HepG2 (cell line): Measurements from ENCODE around the gene SNX30. TPM values are rescaled to one million over a fixed set of nuclear protein-coding genes. Genes with fewer than 3 reads are reported as not detected.

Experiments
- ATAC-seq: fragments of 200-7000 bp; cut with Tn5 transposase; 3 replicates; pipeline ENCODE4 v1.9.1; 2020; ENCODE audit warnings: mild to moderate bottlenecking, moderate library complexity
- BruUV-seq: library from RNA; stranded (reverse); fragments of 400-500 nt; replicated peaks from 2 replicates; lab custom pipeline; 2021; lab: Mats Ljungman, UMichigan
- CTCF ChIA-PET: fragments of 300-600 bp; formaldehyde crosslinking; extraction: SDS; loops from one replicate; lab custom pipeline; 2021; ENCODE audit warnings: low total read pairs, inconsistent platforms, low intra/inter-chr PET ratio; lab: Yijun Ruan, JAX
- POLR2A ChIA-PET: fragments of 350-600 bp; sonication (Branson Sonifier 250); formaldehyde crosslinking; loops from one replicate; lab custom pipeline; 2020; ENCODE audit warnings: antibody characterized with exemption, inconsistent platforms; lab: Yijun Ruan, JAX
- DNase-seq: peaks from one replicate; pipeline ENCODE4 v3.0.0-alpha.2; 2015; ENCODE audit warnings: low spot score
- FAIRE-seq: peaks from 3 replicates; lab custom pipeline; 2011; peaks lifted over from hg19 to GRCh38; lab: Jason Lieb, UNC
- H2AFZ ChIP-seq: one replicate; pipeline ENCODE4 v1.6.1; 2011; ENCODE audit warnings: low read length, inconsistent platforms
- H3K27ac ChIP-seq: fragments of 300-600 bp; 3 replicates; pipeline ENCODE4 v1.8.0; 2011; ENCODE audit warnings: mixed run types, mild to moderate bottlenecking, mixed read lengths, low read length, inconsistent platforms; ENCODE audit not compliant: insufficient read depth; ENCODE audit errors: extremely low read length
- H3K27me3 ChIP-seq, 2 experiments: fragments of 200-600 bp in 1 of 2; 2 replicates in 1 of 2; 3 replicates in 1 of 2; pipeline versions ENCODE4 v1.6.0 to v1.8.0; 2011; ENCODE audit warnings: low read length in 2 of 2, mild to moderate bottlenecking in 2 of 2, moderate library complexity in 2 of 2, inconsistent platforms in 1 of 2; ENCODE audit not compliant: insufficient read depth in 2 of 2, control insufficient read depth in 1 of 2
- H3K36me3 ChIP-seq, 2 experiments: fragments of 200-600 bp in 1 of 2; replicated peaks in 1 of 2; 2 replicates in 1 of 2; 3 replicates in 1 of 2; pipeline versions ENCODE4 v1.5.1 to v1.8.0; 2011; ENCODE audit warnings: low read length in 2 of 2, inconsistent platforms in 1 of 2; ENCODE audit not compliant: insufficient read depth in 2 of 2, control insufficient read depth in 1 of 2
- H3K4me1 ChIP-seq: 2 replicates; pipeline ENCODE4 v1.5.1; 2012; ENCODE audit warnings: low read length, inconsistent platforms; ENCODE audit not compliant: insufficient read depth
- H3K4me2 ChIP-seq: 2 replicates; pipeline ENCODE4 v1.6.0; 2011; ENCODE audit warnings: low read depth, low read length, inconsistent platforms
- H3K4me3 ChIP-seq, 3 experiments: fragments of 200-600 bp in 1 of 3; sonication (generic), shearing (Covaris generic) in 1 of 3; replicated peaks in 1 of 3; 2 replicates each; pipeline ENCODE4 v1.5.1; 2011 to 2016; ENCODE audit warnings: low read length in 3 of 3, inconsistent platforms in 2 of 3, low read depth in 2 of 3, mild to moderate bottlenecking in 2 of 3, control low read depth in 1 of 3, mixed read lengths in 1 of 3; ENCODE audit not compliant: insufficient read depth in 1 of 3
- H3K79me2 ChIP-seq: one replicate; pipeline ENCODE4 v1.6.1; 2011; ENCODE audit warnings: low read length, inconsistent platforms; ENCODE audit not compliant: insufficient read depth
- H3K9ac ChIP-seq: 2 replicates; pipeline ENCODE4 v1.6.0; 2011; ENCODE audit warnings: mild to moderate bottlenecking, low read depth, low read length, inconsistent platforms; ENCODE audit not compliant: insufficient read depth
- H3K9me3 ChIP-seq: 2 replicates; pipeline ENCODE4 v1.5.1; 2012; ENCODE audit warnings: mild to moderate bottlenecking, low read length
- H4K20me1 ChIP-seq: 2 replicates; pipeline ENCODE4 v1.6.0; 2011; ENCODE audit warnings: inconsistent platforms, mild to moderate bottlenecking, low read length, moderate library complexity; ENCODE audit not compliant: insufficient read depth
- FOXJ3 ChIP-seq: sonication (generic); formaldehyde crosslinking; IDR thresholded peaks from 2 replicates; pipeline ENCODE4 v1.4.0; 2020; ENCODE audit warnings: missing genetic modification reagents, mild to moderate bottlenecking, borderline replicate concordance
- HNF4A ChIP-seq: sonication (generic); formaldehyde crosslinking; IDR thresholded peaks from 2 replicates; pipeline ENCODE4 v1.4.0; 2020; ENCODE audit warnings: missing genetic modification reagents
- MZF1 ChIP-seq: sonication (generic); formaldehyde crosslinking; IDR thresholded peaks from 2 replicates; pipeline ENCODE4 v1.8.1; 2023; ENCODE audit warnings: mild to moderate bottlenecking, missing genetic modification reagents, borderline replicate concordance
- SKI ChIP-seq: fragments of 450-650 bp; IDR thresholded peaks from one replicate; pipeline ENCODE4 v1.6.1; 2018; ENCODE audit warnings: mild to moderate bottlenecking; ENCODE audit not compliant: partially characterized antibody
- SMYD3 ChIP-seq: sonication (generic); formaldehyde crosslinking; IDR thresholded peaks from 2 replicates; pipeline ENCODE4 v1.8.1; 2023; ENCODE audit warnings: mild to moderate bottlenecking, missing genetic modification reagents
- ZFP82 ChIP-seq: sonication (generic); formaldehyde crosslinking; IDR thresholded peaks from 2 replicates; pipeline ENCODE4 v1.5.1; 2020; ENCODE audit warnings: mild to moderate bottlenecking, missing genetic modification reagents, borderline replicate concordance
- WGBS: methylation state at CpG from one replicate; pipeline ENCODE4 v1.1.6; 2017; ENCODE audit warnings: low lambda C conversion rate; 5-methylcytosine and 5-hydroxymethylcytosine counted together
- in situ Hi-C: cut with HindIII; loops from 2 replicates; pipeline ENCODE4 v1.10.0; 2017; ENCODE audit warnings: low pct_unique_long_range_greater_than_20kb; ENCODE audit not compliant: extremely low pct_ligation_motif_present
- intact Hi-C: fragments of 100-400 bp; cut with micrococcal nuclease; formaldehyde crosslinking; loops from one replicate; pipeline ENCODE4 v1.10.0; 2022; ENCODE audit not compliant: unreplicated experiment
- polyA plus RNA-seq, 8 experiments: library from polyadenylated mRNA; depleted of rRNA in 3 of 8; stranded (reverse) in 7 of 8; unstranded in 1 of 8; fragments of >200 nt; fragmentation: Illumina TruSeq in 4 of 8; extraction: Trizol in 4 of 8; gene quantifications; 2 replicates each; pipeline versions ENCODE4 v1.2.1 to v1.2.3, GENCODE V29; 2011 to 2016; ENCODE audit warnings: low read depth in 4 of 8, missing spikeins in 1 of 8, mixed read lengths in 1 of 8; ENCODE audit not compliant: insufficient read depth in 1 of 8
- total RNA-seq, 5 experiments: library from RNA; depleted of rRNA; stranded (reverse); fragments of >200 nt; fragmentation: Illumina TruSeq; extraction: Trizol; gene quantifications; 2 replicates each; pipeline ENCODE4 v1.2.3, GENCODE V29; 2016; ENCODE audit warnings: low read depth in 1 of 5
- TF ChIP-seq, protein P1 (sequence below): sonication (generic); formaldehyde crosslinking; IDR thresholded peaks from 2 replicates; pipeline ENCODE4 v1.4.0; 2020; ENCODE audit warnings: missing genetic modification reagents
- TF ChIP-seq, protein P2 (sequence below): sonication (generic); formaldehyde crosslinking; IDR thresholded peaks from 2 replicates; pipeline ENCODE4 v1.4.0; 2020; ENCODE audit warnings: mild to moderate bottlenecking, missing genetic modification reagents
- TF ChIP-seq, protein P3 (sequence below): sonication (generic); formaldehyde crosslinking; IDR thresholded peaks from 2 replicates; pipeline ENCODE4 v1.5.1; 2020; ENCODE audit warnings: missing genetic modification reagents, mild to moderate bottlenecking, borderline replicate concordance
- TF ChIP-seq, protein P4 (sequence below): IDR thresholded peaks from 2 replicates; pipeline ENCODE4 v1.6.1; 2016; ENCODE audit warnings: mild to moderate bottlenecking

Gene SNX30
- total and polyA plus RNA-seq, 2 of the 13 experiments (the other 11 are each of a cell fraction or from before 2014, with no cell fraction given): 4.4 to 12.4 TPM

DNA sequence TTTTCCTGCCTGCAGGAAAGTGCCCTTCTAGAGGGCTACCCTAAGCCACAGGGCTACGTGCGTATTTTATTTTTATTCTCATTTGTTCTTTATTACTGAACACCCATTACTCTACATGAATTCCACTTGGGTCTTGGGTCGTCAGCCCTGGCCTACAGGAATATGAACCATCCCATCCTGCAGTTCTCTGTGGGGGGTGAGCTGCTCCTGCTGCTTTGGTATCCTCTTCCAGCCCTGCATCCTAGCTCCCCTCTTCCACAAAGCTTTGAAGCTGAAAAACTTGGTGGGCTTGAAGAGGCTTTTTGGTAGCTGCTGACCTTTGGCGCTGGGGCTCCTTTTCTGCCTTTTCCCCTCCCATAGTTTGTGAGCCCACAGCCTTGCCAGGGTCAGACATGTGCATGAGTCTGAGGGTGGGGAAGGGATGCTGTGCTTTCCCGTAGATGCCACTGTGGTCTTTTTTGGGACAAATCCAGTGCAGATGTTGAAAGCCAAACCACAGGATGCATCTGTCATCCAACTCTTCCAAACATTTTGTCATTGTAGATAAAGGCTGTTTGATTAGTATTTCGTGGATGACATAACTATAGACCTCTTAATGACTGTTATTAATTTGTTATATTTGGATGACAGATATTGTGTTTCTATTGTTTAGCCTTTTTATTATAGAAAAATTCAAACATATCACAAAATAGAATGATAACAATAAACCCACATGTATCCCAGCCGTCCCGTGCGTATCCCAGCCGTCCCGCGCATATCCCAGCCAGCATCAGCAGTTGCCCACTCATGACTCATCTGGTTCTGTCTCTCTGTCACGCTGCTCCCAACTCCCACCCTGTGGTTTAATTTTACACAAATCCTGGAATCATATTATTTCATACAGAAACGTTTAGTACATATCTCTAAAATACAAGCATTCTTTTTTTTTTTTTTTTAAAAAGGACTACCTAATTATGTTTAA lies 96.2 kb downstream of the SNX30 start (continued):
- TF ChIP-seq FOXJ3 (CRISPR knock-in tag): no peak
- TF ChIP-seq, protein P1, sequence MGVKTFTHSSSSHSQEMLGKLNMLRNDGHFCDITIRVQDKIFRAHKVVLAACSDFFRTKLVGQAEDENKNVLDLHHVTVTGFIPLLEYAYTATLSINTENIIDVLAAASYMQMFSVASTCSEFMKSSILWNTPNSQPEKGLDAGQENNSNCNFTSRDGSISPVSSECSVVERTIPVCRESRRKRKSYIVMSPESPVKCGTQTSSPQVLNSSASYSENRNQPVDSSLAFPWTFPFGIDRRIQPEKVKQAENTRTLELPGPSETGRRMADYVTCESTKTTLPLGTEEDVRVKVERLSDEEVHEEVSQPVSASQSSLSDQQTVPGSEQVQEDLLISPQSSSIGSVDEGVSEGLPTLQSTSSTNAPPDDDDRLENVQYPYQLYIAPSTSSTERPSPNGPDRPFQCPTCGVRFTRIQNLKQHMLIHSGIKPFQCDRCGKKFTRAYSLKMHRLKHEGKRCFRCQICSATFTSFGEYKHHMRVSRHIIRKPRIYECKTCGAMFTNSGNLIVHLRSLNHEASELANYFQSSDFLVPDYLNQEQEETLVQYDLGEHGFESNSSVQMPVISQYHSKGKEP (CRISPR knock-in tag): no peak
- TF ChIP-seq, protein P2, sequence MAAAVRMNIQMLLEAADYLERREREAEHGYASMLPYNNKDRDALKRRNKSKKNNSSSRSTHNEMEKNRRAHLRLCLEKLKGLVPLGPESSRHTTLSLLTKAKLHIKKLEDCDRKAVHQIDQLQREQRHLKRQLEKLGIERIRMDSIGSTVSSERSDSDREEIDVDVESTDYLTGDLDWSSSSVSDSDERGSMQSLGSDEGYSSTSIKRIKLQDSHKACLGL (CRISPR knock-in tag): no peak
- TF ChIP-seq SKI: no peak
- TF ChIP-seq SMYD3 (CRISPR knock-in tag): no peak

DNA sequence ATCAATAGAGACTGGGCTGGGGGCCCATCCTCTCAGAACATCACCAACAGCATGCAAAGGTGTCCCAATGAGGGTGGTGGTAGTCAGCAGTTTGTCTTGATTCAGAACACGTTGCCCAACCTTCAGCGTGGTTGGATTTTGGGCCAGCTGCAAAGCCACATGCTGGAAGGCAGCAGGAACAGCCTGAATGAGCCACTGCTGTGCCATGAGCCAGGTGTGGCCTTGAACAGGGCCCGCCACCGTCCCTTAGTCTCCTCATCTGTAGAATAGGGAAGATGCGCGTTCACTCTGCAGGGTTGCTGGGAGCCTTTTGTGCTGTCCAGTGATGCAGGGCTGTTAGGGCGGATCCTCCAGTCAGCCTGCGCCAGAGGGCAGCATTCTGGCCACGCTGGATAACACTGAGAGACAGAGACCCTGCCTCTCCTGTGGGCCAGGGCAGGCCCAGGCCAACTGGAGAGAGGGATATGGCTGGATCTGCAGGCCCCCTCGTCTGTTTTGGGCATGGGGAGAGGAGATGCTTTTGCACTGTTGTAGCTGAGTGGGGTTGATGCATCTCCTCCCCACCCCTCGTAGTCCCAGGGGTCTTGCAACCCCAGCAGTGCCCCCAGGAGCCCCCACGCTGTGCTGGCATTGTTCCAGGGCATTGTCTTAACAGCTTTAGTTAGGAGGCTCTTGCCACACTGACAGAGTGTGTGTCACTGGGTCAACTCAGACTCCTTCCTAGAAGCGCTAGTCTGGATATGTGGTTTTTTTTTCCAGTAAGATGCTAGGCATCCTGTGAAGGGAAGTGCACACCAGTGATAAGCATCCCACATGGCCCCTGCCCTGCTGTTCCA lies 98.0 kb downstream of the SNX30 start:
- Histone ChIP-seq H3K9ac (no peak overlapping the region), H3K4me3 (no peak overlapping the region), H3K79me2 (no peaks in the 10 kb centered on the region), H3K4me2 (no peak overlapping the region), H3K9me3 (no peaks in the 10 kb centered on the region), H4K20me1 (no peaks in the 10 kb centered on the region), H2AFZ (no peak overlapping the region), H3K27me3 (no peaks in the 10 kb centered on the region), H3K36me3 (peaks cover 3 to 15% of the 10 kb centered on the region in 2 experiments), H3K27ac (no peak overlapping the region), H3K4me1 (no peaks in the 10 kb centered on the region)
- 94% methylated on average over 9 of the region's 13 CpGs for WGBS
- intact Hi-C loops (no loop called here), in situ Hi-C loops (loop anchor here (5.0 kb wide), 1 partner anchor 44 kb away; the partner anchor contains the start of gene SLC46A2)
- no peak for ATAC-seq
- no TSS peak for BruUV-seq
- CTCF ChIA-PET: interaction anchor here (1.7 kb wide), 1 partner anchor 54 kb away, joined by 3 read pairs; no protein-coding TSS in a partner anchor
- TF ChIP-seq, protein P3, sequence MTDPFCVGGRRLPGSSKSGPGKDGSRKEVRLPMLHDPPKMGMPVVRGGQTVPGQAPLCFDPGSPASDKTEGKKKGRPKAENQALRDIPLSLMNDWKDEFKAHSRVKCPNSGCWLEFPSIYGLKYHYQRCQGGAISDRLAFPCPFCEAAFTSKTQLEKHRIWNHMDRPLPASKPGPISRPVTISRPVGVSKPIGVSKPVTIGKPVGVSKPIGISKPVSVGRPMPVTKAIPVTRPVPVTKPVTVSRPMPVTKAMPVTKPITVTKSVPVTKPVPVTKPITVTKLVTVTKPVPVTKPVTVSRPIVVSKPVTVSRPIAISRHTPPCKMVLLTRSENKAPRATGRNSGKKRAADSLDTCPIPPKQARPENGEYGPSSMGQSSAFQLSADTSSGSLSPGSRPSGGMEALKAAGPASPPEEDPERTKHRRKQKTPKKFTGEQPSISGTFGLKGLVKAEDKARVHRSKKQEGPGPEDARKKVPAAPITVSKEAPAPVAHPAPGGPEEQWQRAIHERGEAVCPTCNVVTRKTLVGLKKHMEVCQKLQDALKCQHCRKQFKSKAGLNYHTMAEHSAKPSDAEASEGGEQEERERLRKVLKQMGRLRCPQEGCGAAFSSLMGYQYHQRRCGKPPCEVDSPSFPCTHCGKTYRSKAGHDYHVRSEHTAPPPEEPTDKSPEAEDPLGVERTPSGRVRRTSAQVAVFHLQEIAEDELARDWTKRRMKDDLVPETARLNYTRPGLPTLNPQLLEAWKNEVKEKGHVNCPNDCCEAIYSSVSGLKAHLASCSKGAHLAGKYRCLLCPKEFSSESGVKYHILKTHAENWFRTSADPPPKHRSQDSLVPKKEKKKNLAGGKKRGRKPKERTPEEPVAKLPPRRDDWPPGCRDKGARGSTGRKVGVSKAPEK (CRISPR knock-in tag): no peak
- TF ChIP-seq, protein P4, sequence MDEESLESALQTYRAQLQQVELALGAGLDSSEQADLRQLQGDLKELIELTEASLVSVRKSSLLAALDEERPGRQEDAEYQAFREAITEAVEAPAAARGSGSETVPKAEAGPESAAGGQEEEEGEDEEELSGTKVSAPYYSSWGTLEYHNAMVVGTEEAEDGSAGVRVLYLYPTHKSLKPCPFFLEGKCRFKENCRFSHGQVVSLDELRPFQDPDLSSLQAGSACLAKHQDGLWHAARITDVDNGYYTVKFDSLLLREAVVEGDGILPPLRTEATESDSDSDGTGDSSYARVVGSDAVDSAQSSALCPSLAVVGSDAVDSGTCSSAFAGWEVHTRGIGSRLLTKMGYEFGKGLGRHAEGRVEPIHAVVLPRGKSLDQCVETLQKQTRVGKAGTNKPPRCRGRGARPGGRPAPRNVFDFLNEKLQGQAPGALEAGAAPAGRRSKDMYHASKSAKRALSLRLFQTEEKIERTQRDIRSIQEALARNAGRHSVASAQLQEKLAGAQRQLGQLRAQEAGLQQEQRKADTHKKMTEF (CRISPR knock-in tag): no peak
- TF ChIP-seq MZF1 (CRISPR knock-in tag) (no peak), HNF4A (CRISPR knock-in tag) (no peak), ZFP82 (CRISPR knock-in tag) (no peak)
- POLR2A ChIA-PET: no interaction called here
- no peak for DNase-seq
- no peak for FAIRE-seq
